ENCODE data around the gene PURA. TPM values are rescaled to one million over a fixed set of nuclear protein-coding genes. Genes with fewer than 3 reads are reported as not detected.

Gene PURA
- total and polyA plus RNA-seq, 2 of the 4 experiments (the other 2 are of a cell fraction): 3.8 to 5.6 TPM

DNA sequence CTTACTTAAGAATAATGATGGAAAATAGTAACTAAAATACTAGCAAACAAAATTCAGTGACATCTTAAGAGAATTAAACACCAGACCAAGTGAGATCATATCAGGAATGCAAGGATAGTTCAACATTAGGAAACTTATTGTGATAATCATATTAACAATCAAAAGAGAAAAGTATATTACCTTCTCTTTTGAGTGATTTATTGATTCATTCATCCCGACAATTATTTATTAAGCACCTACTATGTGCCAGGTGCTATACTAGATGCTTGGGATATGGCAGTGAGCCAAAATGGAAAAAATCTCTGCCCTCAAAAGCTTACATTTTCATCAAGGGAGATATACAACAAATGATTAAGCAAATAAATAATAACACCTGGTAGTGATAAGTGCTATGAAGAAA lies 23.7 kb upstream of the PURA start:
- POLR2A ChIA-PET (ENCODE audit: unreplicated experiment): no interaction called here
- H3K4me1 ChIP-seq (ENCODE audit: control insufficient read depth, insufficient read depth, low read length): no peaks in the 10 kb centered on the region
- no peak overlapping the region for H2AK9ac ChIP-seq (replicated peaks; ENCODE audit: low read depth, low read length, poor library complexity)
- H3K79me1 ChIP-seq (ENCODE audit: low read depth in 1 of 2, low read length in 2 of 2): no peaks in the 10 kb centered on the region
- DNase-seq (no peak), ATAC-seq (ENCODE audit: low read depth) (no peak)
- H3K23ac ChIP-seq (ENCODE audit: low read depth, low read length): no peak overlapping the region
- in situ Hi-C loops (cut with MboI; ENCODE audit: low sequenced_read_pairs) (no loop called here), intact Hi-C loops (cut with micrococcal nuclease) (no loop called here), dilution Hi-C loops (cut with HindIII; ENCODE audit: low sequenced_read_pairs, unreplicated experiment) (no loop called here)
- H3K18ac ChIP-seq (ENCODE audit: low read depth, low read length): no peak overlapping the region
- H2BK120ac ChIP-seq (ENCODE audit: low read depth, low read length): no peak overlapping the region
- H4K91ac ChIP-seq (ENCODE audit: insufficient read depth, low read depth, low read length): no peak overlapping the region
- H2AFZ ChIP-seq (replicated peaks; ENCODE audit: low read length, poor library complexity): no peak overlapping the region
- no TSS peak for BruUV-seq (replicated peaks)
- H2BK20ac ChIP-seq (ENCODE audit: low read depth, low read length): no peak overlapping the region
- no peak overlapping the region for H2BK15ac ChIP-seq (ENCODE audit: low read depth, low read length)
- no peak overlapping the region for H3K56ac ChIP-seq (ENCODE audit: extremely low read depth, insufficient read depth, low read length)
- WGBS, 2 experiments (ENCODE audit: extremely low coverage in 2 of 2, insufficient read length in 1 of 2): no CpG with 5 or more reads among the region's 1 CpG
- peaks cover 2% of the 10 kb centered on the region for H3K9me3 ChIP-seq (ENCODE audit: control insufficient read depth, insufficient read depth, low read length)
- CTCF ChIA-PET: no interaction called here
- H2BK5ac ChIP-seq (ENCODE audit: low read depth, low read length, poor library complexity, severe bottlenecking): no peak overlapping the region
- no peak overlapping the region for H3K4ac ChIP-seq (ENCODE audit: low read depth, low read length)
- peaks cover 10% of the 10 kb centered on the region for H3K27me3 ChIP-seq (ENCODE audit: control insufficient read depth, insufficient read depth, low read length)
- no peaks in the 10 kb centered on the region for H4K20me1 ChIP-seq (ENCODE audit: insufficient read depth, low read length)
- TF ChIP-seq RCOR1 (IDR thresholded peaks at IDR 0.05; ENCODE audit: insufficient replicate concordance, low read length): no peak
- no peak for TF ChIP-seq CEBPB (IDR thresholded peaks at IDR 0.05; ENCODE audit: low read depth, low read length)
- no peak for TF ChIP-seq MAZ (IDR thresholded peaks at IDR 0.05; ENCODE audit: borderline replicate concordance, low read depth, low read length)
- no peak for TF ChIP-seq MAFK (IDR thresholded peaks at IDR 0.05; ENCODE audit: low read depth, low read length)
- TF ChIP-seq CHD1 (IDR thresholded peaks at IDR 0.05; ENCODE audit: low read depth, low read length): no peak
- TF ChIP-seq NFE2L2 (IDR thresholded peaks at IDR 0.05; ENCODE audit: low read depth, low read length): no peak
- no peak for TF ChIP-seq USF2 (IDR thresholded peaks at IDR 0.05; ENCODE audit: low read depth, low read length)
- no peak for TF ChIP-seq SMC3 (IDR thresholded peaks at IDR 0.05; ENCODE audit: low read depth, low read length)
- H3K9ac ChIP-seq (ENCODE audit: low read depth, low read length): no peak overlapping the region
- H2AK5ac ChIP-seq (ENCODE audit: low read depth, low read length): no peak overlapping the region
- H3K4me3 ChIP-seq (ENCODE audit: insufficient read depth, low read depth, low read length): no peak overlapping the region
- H3K4me2 ChIP-seq (ENCODE audit: low read depth, low read length): no peak overlapping the region
- H4K8ac ChIP-seq (ENCODE audit: low read depth in 2 of 2, low read length in 2 of 2): no peak overlapping the region
- no peak overlapping the region for H4K5ac ChIP-seq (ENCODE audit: low read depth, low read length)
- no peaks in the 10 kb centered on the region for H3K36me3 ChIP-seq (ENCODE audit: control insufficient read depth, insufficient read depth, low read length)
- H3K9me1 ChIP-seq (ENCODE audit: insufficient read depth, low read length): no peaks in the 10 kb centered on the region
- H3K27ac ChIP-seq (ENCODE audit: insufficient read depth, low read length): no peak overlapping the region
- no peak overlapping the region for H3K14ac ChIP-seq (replicated peaks; ENCODE audit: low read depth, low read length)
